Smooth muscle cell (in vitro differentiated cells): ENCODE data around the gene FNDC3B. TPM values are rescaled to one million over a fixed set of nuclear protein-coding genes. Genes with fewer than 3 reads are reported as not detected.

Experiments used
- DNase-seq: peaks from one replicate; lab custom pipeline; 2025; ENCODE audit not compliant: unreplicated experiment; lab: John Stamatoyannopoulos, UW
- H2AFZ ChIP-seq: fragments of 200-600 bp; sonication (generic); 2 replicates; pipeline ENCODE4 v1.6.0; 2016; ENCODE audit warnings: antibody characterized with exemption, low read depth, mild to moderate bottlenecking
- H3F3A ChIP-seq: fragments of 200-600 bp; sonication (generic); 2 replicates; pipeline ENCODE4 v1.6.0; 2017; ENCODE audit warnings: antibody characterized with exemption, low read depth
- H3K27ac ChIP-seq: fragments of 200-600 bp; sonication (generic); 2 replicates; pipeline ENCODE4 v1.5.1; 2016; ENCODE audit warnings: low read depth, mild to moderate bottlenecking
- H3K27me3 ChIP-seq: fragments of 200-600 bp; sonication (generic); 2 replicates; pipeline ENCODE4 v1.6.1; 2016; ENCODE audit warnings: low read depth, mild to moderate bottlenecking
- H3K36me3 ChIP-seq: fragments of 200-600 bp; sonication (generic); 2 replicates; pipeline ENCODE4 v1.5.1; 2016; ENCODE audit warnings: low read depth
- H3K4me1 ChIP-seq: fragments of 200-600 bp; sonication (generic); 2 replicates; pipeline ENCODE4 v1.5.1; 2016; ENCODE audit warnings: low read depth
- H3K4me2 ChIP-seq: fragments of 200-600 bp; sonication (generic); 2 replicates; pipeline ENCODE4 v1.6.0; 2016; ENCODE audit warnings: mild to moderate bottlenecking
- H3K4me3 ChIP-seq: fragments of 200-600 bp; sonication (generic); 2 replicates; pipeline ENCODE4 v1.5.1; 2016; ENCODE audit warnings: mild to moderate bottlenecking
- H3K79me2 ChIP-seq: fragments of 200-600 bp; sonication (generic); 2 replicates; pipeline ENCODE4 v1.6.0; 2016; ENCODE audit warnings: low read depth, mild to moderate bottlenecking
- H3K9ac ChIP-seq: fragments of 200-600 bp; sonication (generic); 2 replicates; pipeline ENCODE4 v1.6.0; 2016; ENCODE audit warnings: low read depth
- H3K9me3 ChIP-seq: fragments of 200-600 bp; sonication (generic); replicated peaks from 2 replicates; pipeline ENCODE4 v1.5.1; 2016; ENCODE audit warnings: low read depth
- H4K20me1 ChIP-seq: fragments of 200-600 bp; sonication (generic); 2 replicates; pipeline ENCODE4 v1.6.0; 2016; ENCODE audit warnings: low read depth
- CTCF ChIP-seq: fragments of 200-600 bp; sonication (generic); IDR thresholded peaks from 2 replicates; pipeline ENCODE4 v1.5.1; 2017; ENCODE audit warnings: borderline replicate concordance, mild to moderate bottlenecking, antibody characterized with exemption; ENCODE audit not compliant: insufficient read depth, poor library complexity, severe bottlenecking
- WGBS: methylation state at CpG from one replicate; pipeline ENCODE4 v1.1.7; 2016; ENCODE audit warnings: low lambda C conversion rate; 5-methylcytosine and 5-hydroxymethylcytosine counted together
- polyA plus RNA-seq: library from polyadenylated mRNA; unstranded; fragments of >200 nt; fragmentation: Nextera tagmentation; extraction: Ambion mirVana; gene quantifications from 2 replicates; pipeline ENCODE4 v1.2.1, GENCODE V29; 2016
- total RNA-seq: library from RNA; depleted of rRNA; stranded (reverse); fragments of >200 nt; gene quantifications from 2 replicates; pipeline ENCODE4 v1.2.3, GENCODE V29; 2014

The FNDC3B gene
- total and polyA plus RNA-seq, 2 experiments from 2014 or later, result 149 to 294 TPM

GRCh38 chr3:172185907-172186306 is 146.5 kb downstream of the FNDC3B start:
- Histone ChIP-seq H3K9ac (no peak overlapping the region), H3K36me3 (no peaks in the 10 kb centered on the region), H3K4me2 (no peak overlapping the region), H3K79me2 (peaks cover 97% of the 10 kb centered on the region), H3K4me1 (peaks cover 9% of the 10 kb centered on the region), H4K20me1 (peaks cover 97% of the 10 kb centered on the region), H3K27me3 (no peaks in the 10 kb centered on the region), H3K4me3 (no peak overlapping the region), H2AFZ (no peak overlapping the region), H3K9me3 (no peaks in the 10 kb centered on the region), H3F3A (peaks cover 49% of the 10 kb centered on the region), H3K27ac (peak overlapping the region; percentile 89)
- no peak for DNase-seq
- WGBS, result 88% methylated on average over 2 of the region's 2 CpGs
- no peak for TF ChIP-seq CTCF

- peaks cover 9% of the 10 kb centered on the region for H3K4me1 ChIP-seq
- peak overlapping the region; percentile 89 for H3K27ac ChIP-seq
- no peak overlapping the region for H3K9ac ChIP-seq
- no peaks in the 10 kb centered on the region for H3K36me3 ChIP-seq
- no peak for TF ChIP-seq CTCF
- DNase-seq, result no peak
- H3K79me2 ChIP-seq, result peaks cover 98% of the 10 kb centered on the region
- H2AFZ ChIP-seq, result no peak overlapping the region
- no peak overlapping the region for H3K4me2 ChIP-seq
- H3F3A ChIP-seq, result peaks cover 55% of the 10 kb centered on the region
- no peak overlapping the region for H3K4me3 ChIP-seq
- H4K20me1 ChIP-seq, result peaks cover 97% of the 10 kb centered on the region
- H3K27me3 ChIP-seq, result no peaks in the 10 kb centered on the region
- no peaks in the 10 kb centered on the region for H3K9me3 ChIP-seq
- WGBS, result 82% methylated on average over 4 of the region's 4 CpGs
Observed at GRCh38 chr3:172186607-172187006, 147.2 kb downstream of the FNDC3B start.

GRCh38 chr3:172187511-172187910 is 148.1 kb downstream of the FNDC3B start:
- no peaks in the 10 kb centered on the region for H3K27me3 ChIP-seq
- H3K4me1 ChIP-seq, result peaks cover 6% of the 10 kb centered on the region
- no peak overlapping the region for H3K4me3 ChIP-seq
- H3K79me2 ChIP-seq, result peaks cover 98% of the 10 kb centered on the region
- no peak overlapping the region for H3K9ac ChIP-seq
- H3K9me3 ChIP-seq, result no peaks in the 10 kb centered on the region
- no peak for TF ChIP-seq CTCF
- H4K20me1 ChIP-seq, result peaks cover 95% of the 10 kb centered on the region
- no peak overlapping the region for H3K4me2 ChIP-seq
- no peaks in the 10 kb centered on the region for H3K36me3 ChIP-seq
- 98% methylated on average over 6 of the region's 6 CpGs for WGBS
- DNase-seq, result no peak
- peaks cover 49% of the 10 kb centered on the region for H3F3A ChIP-seq
- H2AFZ ChIP-seq, result no peak overlapping the region
- peak overlapping the region; percentile 89 for H3K27ac ChIP-seq

GRCh38 chr3:172188511-172188910 is 149.1 kb downstream of the FNDC3B start:
- no peaks in the 10 kb centered on the region for H3K27me3 ChIP-seq
- H3K36me3 ChIP-seq, result no peaks in the 10 kb centered on the region
- peaks cover under 1% of the 10 kb centered on the region for H3K4me1 ChIP-seq
- H3K79me2 ChIP-seq, result peaks cover 95% of the 10 kb centered on the region
- no peak for TF ChIP-seq CTCF
- peaks cover 42% of the 10 kb centered on the region for H3F3A ChIP-seq
- H3K9me3 ChIP-seq, result no peaks in the 10 kb centered on the region
- no peak overlapping the region for H3K4me3 ChIP-seq
- H3K9ac ChIP-seq, result no peak overlapping the region
- peak overlapping the region; percentile 73 for H3K27ac ChIP-seq
- H3K4me2 ChIP-seq, result no peak overlapping the region
- no peak overlapping the region for H2AFZ ChIP-seq
- no peak for DNase-seq
- 98% methylated on average over 11 of the region's 11 CpGs for WGBS
- peaks cover 92% of the 10 kb centered on the region for H4K20me1 ChIP-seq
